Activated CD4-positive, alpha-beta T cell treated with anti-CD3 and anti-CD28 coated beads, Interleukin-2, amount 50 U/mL, for 4 hours (primary cell): ENCODE results near the gene STRBP.
"Not testable (repeated sequence)": the region's sequence is repeated elsewhere in the genome, so short reads cannot be mapped to it uniquely, and the experiment has no call there.

Experiments
- DNase-seq, 2 experiments: peaks; one replicate each; pipeline ENCODE4 v3.0.0-alpha.2; 2020

The STRBP gene

GRCh38 chr9:123187131-123187530, 81.3 kb downstream of the STRBP start:
- DNase-seq = no peak

GRCh38 chr9:123186029-123186428, 82.4 kb downstream of the STRBP start:
- DNase-seq = not testable (repeated sequence)

- DNase-seq = no peak
Observed at GRCh38 chr9:123176949-123177348, 91.4 kb downstream of the STRBP start.

- no peak for DNase-seq
Observed at GRCh38 chr9:123175854-123176629, 92.3 kb downstream of the STRBP start.

- DNase-seq = no peak
Observed at GRCh38 chr9:123174887-123175518, 93.4 kb downstream of the STRBP start.

GRCh38 chr9:123174079-123174478, 94.3 kb downstream of the STRBP start:
- no peak for DNase-seq

GRCh38 chr9:123169926-123170325, 98.5 kb downstream of the STRBP start:
- DNase-seq = no peak

GRCh38 chr9:123168586-123168985, 99.8 kb downstream of the STRBP start:
- DNase-seq = no peak

- no peak for DNase-seq
Observed at GRCh38 chr9:123167474-123167873, 100.9 kb downstream of the STRBP start.

- no peak for DNase-seq
Observed at GRCh38 chr9:123165813-123166212, 102.6 kb downstream of the STRBP start.

GRCh38 chr9:123164285-123164684, 104.1 kb downstream of the STRBP start:
- DNase-seq = no peak

- no peak for DNase-seq
Observed at GRCh38 chr9:123162791-123163345, 105.5 kb downstream of the STRBP start.

GRCh38 chr9:123162360-123162759, 106.0 kb downstream of the STRBP start:
- DNase-seq = no peak

- no peak for DNase-seq
Observed at GRCh38 chr9:123157221-123157620, 111.2 kb downstream of the STRBP start.

GRCh38 chr9:123150708-123151503, 117.5 kb downstream of the STRBP start:
- DNase-seq = no peak

GRCh38 chr9:123149067-123149466, 119.3 kb downstream of the STRBP start:
- DNase-seq = no peak

- no peak for DNase-seq
Observed at GRCh38 chr9:123138163-123138562, 130.2 kb downstream of the STRBP start.

GRCh38 chr9:123135430-123135829, 133.0 kb downstream of the STRBP start:
- no peak for DNase-seq

GRCh38 chr9:123132696-123133095, 135.7 kb downstream of the STRBP start:
- DNase-seq = no peak

- no peak for DNase-seq
Observed at GRCh38 chr9:123131993-123132392, 136.4 kb downstream of the STRBP start.

GRCh38 chr9:123131258-123131657, 137.1 kb downstream of the STRBP start:
- DNase-seq = no peak

GRCh38 chr9:123129423-123129822, 139.0 kb downstream of the STRBP start:
- DNase-seq = no peak

GRCh38 chr9:123128591-123128990, 139.8 kb downstream of the STRBP start:
- no peak for DNase-seq
